AG04449 (cell line): ENCODE data around the gene ENTREP3.

Source experiments
- CTCF ChIA-PET: fragments of 350-600 bp; formaldehyde crosslinking; extraction: SDS; loops from one replicate; lab custom pipeline; 2021; ENCODE audit warnings: antibody characterized with exemption; lab: Yijun Ruan, JAX
- POLR2A ChIA-PET: fragments of 400-600, 350-600 bp; formaldehyde crosslinking; extraction: SDS; loops from one replicate; lab custom pipeline; 2020; ENCODE audit warnings: antibody characterized with exemption, inconsistent platforms; lab: Yijun Ruan, JAX
- DNase-seq: peaks from one replicate; pipeline ENCODE4 v3.0.0-alpha.2; 2010; ENCODE audit warnings: low read depth, low spot score
- H3K4me3 ChIP-seq: 2 replicates; pipeline ENCODE4 v1.5.1; 2011; ENCODE audit warnings: low read depth, mild to moderate bottlenecking, control low read depth, low read length
- CTCF ChIP-seq: IDR thresholded peaks from one replicate; pipeline ENCODE4 v1.5.1; 2011; ENCODE audit warnings: mild to moderate bottlenecking, moderate library complexity, low read length, control low read depth, inconsistent platforms; ENCODE audit not compliant: insufficient read depth; ENCODE audit errors: missing control alignments

Gene ENTREP3

GRCh38 chr1:155255243-155256007 lies at the start of gene ENTREP3:
TSS of gene ENTREP3 (minus strand) at chr1:155255483. CDS start at chr1:155254877, 606 bp downstream.
- peak within 1 kb of the TSS; percentile 81 for H3K4me3 ChIP-seq
- POLR2A ChIA-PET: interaction anchor here (0.7 to 1.0 kb wide), 3 partner anchors 11 to 68 kb away, joined by 3 to 4 read pairs (median 3); no protein-coding TSS in a partner anchor
- CTCF ChIA-PET: interaction anchor here (0.7 to 11.3 kb wide), 7 partner anchors 8 to 354 kb away, joined by 3 to 253 read pairs (median 7); partner anchors contain the start of genes CLK2, HCN3 and RUSC1
- no peak for TF ChIP-seq CTCF
- no peak for DNase-seq

- DNase-seq: no peak
- ChIA-PET POLR2A (no interaction called here), CTCF (interaction anchor here (1.0 to 5.6 kb wide), 4 partner anchors 18 to 54 kb away, joined by 3 to 101 read pairs (median 17); no protein-coding TSS in a partner anchor)
- TF ChIP-seq CTCF: no peak
- no peak overlapping the region for H3K4me3 ChIP-seq
These were observed 49.3 kb upstream of the ENTREP3 start for GRCh38 chr1:155304558-155305063.

- no peak within 1 kb of the TSS for H3K4me3 ChIP-seq
- POLR2A ChIA-PET: no interaction called here
- no peak for DNase-seq
- TF ChIP-seq CTCF: no peak
- CTCF ChIA-PET: interaction anchor here (0.9 to 1.5 kb wide), 2 partner anchors 22 to 50 kb away, joined by 3 to 6 read pairs; no protein-coding TSS in a partner anchor
These were observed 46.1 kb upstream of the ENTREP3 start, which contains the start of gene PKLR for GRCh38 chr1:155301342-155301841. TSS of gene PKLR (minus strand) at chr1:155301438. CDS start at chr1:155301395, 43 bp downstream.

- ChIA-PET POLR2A (no interaction called here), CTCF (interaction anchor here (0.9 to 1.8 kb wide), 4 partner anchors 22 to 50 kb away, joined by 3 to 8 read pairs (median 4); no protein-coding TSS in a partner anchor)
- no peak for TF ChIP-seq CTCF
- no peak for DNase-seq
- H3K4me3 ChIP-seq: no peak overlapping the region
These were observed 45.5 kb upstream of the ENTREP3 start for GRCh38 chr1:155300553-155301329.

- ChIA-PET CTCF (interaction anchor here (1.0 to 1.8 kb wide), 2 partner anchors 28 to 49 kb away, joined by 3 to 8 read pairs; no protein-coding TSS in a partner anchor), POLR2A (no interaction called here)
- no peak for DNase-seq
- no peak overlapping the region for H3K4me3 ChIP-seq
- TF ChIP-seq CTCF: no peak
These were observed 44.7 kb upstream of the ENTREP3 start for GRCh38 chr1:155300024-155300423.
